Rectal smooth muscle tissue (tissue), 1 donor: Measurements from ENCODE around the gene C14orf132.

Experiments
- H3K27ac ChIP-seq: one replicate; pipeline ENCODE4 v1.7.0; 2013; ENCODE audit warnings: low read depth, low read length, inconsistent platforms
- H3K27me3 ChIP-seq: one replicate; pipeline ENCODE4 v1.7.0; 2013; ENCODE audit warnings: low read length; ENCODE audit not compliant: control insufficient read depth, insufficient read depth
- H3K36me3 ChIP-seq: one replicate; pipeline ENCODE4 v1.7.0; 2013; ENCODE audit warnings: low read length; ENCODE audit not compliant: control insufficient read depth, insufficient read depth
- H3K4me1 ChIP-seq: one replicate; pipeline ENCODE4 v1.7.0; 2013; ENCODE audit warnings: low read length; ENCODE audit not compliant: control insufficient read depth, insufficient read depth
- H3K4me3 ChIP-seq: one replicate; pipeline ENCODE4 v1.7.0; 2013; ENCODE audit warnings: low read length
- H3K9ac ChIP-seq: one replicate; pipeline ENCODE4 v1.7.0; 2013; ENCODE audit warnings: low read length

C14orf132 gene

DNA sequence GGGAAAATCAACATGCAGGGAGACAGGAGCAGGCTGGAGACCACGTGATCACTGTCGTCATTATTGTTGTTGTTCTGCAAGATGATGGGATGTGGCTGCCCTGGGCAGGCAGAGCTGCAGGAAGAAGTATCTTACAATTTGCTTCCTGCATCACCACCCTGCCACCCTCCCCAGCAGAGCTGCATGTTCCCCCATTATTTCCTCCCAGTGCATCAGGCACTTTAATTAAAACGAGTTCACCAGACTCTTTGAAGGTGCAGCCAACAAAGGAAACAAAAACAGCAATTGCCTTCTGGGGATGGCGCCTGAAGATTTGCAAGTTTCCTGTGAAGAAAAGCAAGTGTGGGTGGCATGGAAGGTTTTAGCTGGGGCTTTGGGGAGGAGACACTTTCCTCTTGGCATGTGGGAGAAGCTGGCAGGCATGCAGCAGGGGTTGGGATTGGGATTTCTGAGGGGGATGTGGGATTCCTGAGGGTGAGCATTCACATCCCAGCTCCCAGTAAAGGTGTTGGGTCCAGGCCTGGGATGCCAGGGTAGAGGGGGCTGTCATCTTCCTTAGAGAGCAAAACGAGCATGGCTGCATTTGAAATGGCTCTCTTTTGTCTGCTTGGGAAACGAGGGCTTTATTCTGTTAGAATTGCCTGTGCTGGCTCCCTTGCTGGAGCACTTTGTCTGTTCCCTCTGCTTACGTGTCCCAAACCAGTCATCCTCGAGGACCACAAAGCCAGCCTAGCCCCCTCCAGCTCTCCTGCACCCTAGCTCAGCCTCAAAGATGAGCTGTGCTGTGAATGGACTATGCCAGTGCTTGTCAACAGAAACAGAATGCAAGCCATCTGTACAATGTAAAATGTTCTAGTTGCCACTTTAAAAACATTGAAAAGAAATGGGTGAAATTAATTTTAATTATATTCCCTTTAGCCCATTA, 11.5 kb upstream of the C14orf132 start:
- Histone ChIP-seq H3K4me1 (peaks cover 12% of the 10 kb centered on the region), H3K27me3 (no peaks in the 10 kb centered on the region), H3K27ac (no peak overlapping the region), H3K36me3 (no peaks in the 10 kb centered on the region), H3K4me3 (no peak overlapping the region), H3K9ac (no peak overlapping the region)

DNA sequence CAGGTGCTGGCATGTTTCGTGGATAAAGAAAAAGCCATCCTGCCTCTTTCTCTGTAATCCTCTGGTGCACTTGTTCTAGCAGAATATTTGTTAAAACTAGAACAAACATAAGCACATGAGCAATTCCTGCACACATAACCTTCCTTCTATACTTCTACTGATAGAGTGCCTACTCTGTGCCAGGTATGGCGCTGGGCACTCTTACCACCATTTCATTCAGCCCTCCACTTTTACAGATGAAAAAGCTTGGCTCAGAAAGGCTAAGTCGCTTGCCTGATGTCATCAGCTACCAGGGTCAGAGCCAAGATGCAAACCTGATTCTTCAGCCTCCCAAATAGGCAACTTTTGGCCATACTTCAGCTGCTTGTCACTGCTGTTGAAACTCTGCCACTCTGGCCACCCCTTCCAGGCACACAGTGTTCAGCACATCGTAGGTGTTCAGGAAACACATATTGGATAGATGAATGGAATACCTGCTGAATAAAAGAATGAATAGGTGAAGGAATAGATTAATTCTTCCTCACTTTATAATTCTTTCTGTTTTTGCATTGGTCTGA, 10.0 kb upstream of the C14orf132 start:
- H3K9ac ChIP-seq, result no peak overlapping the region
- H3K4me3 ChIP-seq, result no peak overlapping the region
- H3K4me1 ChIP-seq, result peaks cover 12% of the 10 kb centered on the region
- H3K27me3 ChIP-seq, result no peaks in the 10 kb centered on the region
- no peaks in the 10 kb centered on the region for H3K36me3 ChIP-seq
- no peak overlapping the region for H3K27ac ChIP-seq

DNA sequence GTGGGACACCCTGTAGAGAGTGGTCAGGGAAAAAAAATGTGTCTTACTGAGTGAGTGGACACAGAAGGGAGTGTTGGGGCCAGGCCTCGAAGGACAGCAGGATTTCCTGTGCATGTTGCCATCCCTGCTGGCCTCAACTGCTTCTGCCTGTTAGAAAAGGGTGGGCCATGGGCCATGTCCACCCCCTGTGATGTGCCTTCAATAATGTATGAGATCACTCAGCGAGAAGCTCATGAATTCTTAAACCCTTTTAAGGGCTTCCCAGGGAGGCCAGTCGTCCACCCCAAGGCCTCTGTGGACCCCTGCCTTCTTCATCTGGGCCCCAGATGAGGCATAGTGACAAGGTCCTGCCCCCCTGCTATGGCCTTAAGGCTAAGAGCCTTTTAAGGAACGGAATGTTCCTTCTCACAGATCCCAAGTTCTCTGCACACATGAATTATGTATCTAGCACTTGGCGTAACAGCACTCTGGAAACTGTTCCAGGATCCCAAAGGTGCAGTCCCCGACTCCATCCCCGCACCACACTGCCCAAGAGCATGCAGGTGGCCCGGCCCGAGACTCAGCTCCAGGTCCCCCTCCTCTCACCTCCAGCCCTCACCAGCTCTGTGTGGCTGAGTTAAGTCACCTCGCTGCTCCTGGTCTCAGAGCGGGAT, 8.9 kb upstream of the C14orf132 start:
- Histone ChIP-seq H3K4me3 (no peak overlapping the region), H3K4me1 (peaks cover 12% of the 10 kb centered on the region), H3K27me3 (no peaks in the 10 kb centered on the region), H3K27ac (peak overlapping the region; percentile 7), H3K36me3 (no peaks in the 10 kb centered on the region), H3K9ac (no peak overlapping the region)

DNA sequence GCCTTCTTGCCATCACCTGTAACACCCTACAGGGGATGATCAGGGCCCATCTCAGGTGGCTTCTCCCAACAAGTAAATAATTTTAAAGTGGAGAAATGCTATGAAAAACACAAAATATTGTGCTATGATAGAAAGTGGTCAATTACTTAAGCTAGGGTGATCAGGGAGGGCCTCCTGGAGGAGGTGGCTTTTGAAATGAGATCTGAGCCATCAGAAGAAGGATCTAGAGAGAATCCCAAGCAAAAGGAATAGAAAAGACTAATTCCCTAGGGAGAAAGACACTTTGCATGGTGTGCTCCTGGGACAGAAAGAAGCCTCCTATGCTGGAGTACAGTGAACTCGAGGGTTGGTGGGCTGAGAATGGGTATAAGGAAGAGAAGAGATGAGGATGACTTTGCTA, 7.5 kb upstream of the C14orf132 start:
- Histone ChIP-seq H3K4me1 (peaks cover 12% of the 10 kb centered on the region), H3K9ac (no peak overlapping the region), H3K27me3 (no peaks in the 10 kb centered on the region), H3K27ac (no peak overlapping the region), H3K36me3 (no peaks in the 10 kb centered on the region), H3K4me3 (no peak overlapping the region)

DNA sequence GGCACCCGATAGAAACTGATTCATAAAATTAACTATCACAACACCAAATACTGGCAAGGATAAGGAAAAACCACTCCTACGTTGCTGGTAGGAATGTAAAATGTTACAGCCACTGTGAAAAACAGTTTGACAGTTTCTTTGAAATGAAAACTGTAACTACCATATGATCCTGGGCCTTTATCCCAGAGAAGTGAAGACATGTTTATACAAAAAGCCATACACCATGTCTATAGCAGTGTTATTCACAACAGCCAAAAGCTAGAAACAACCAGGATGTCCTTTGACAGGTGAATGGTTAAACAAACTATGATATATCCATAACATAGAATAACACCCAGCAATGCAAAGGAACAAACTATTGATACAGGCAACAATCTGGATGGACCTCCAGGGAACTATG, 3.7 kb upstream of the C14orf132 start:
- H3K4me3 ChIP-seq, result no peak overlapping the region
- no peaks in the 10 kb centered on the region for H3K27me3 ChIP-seq
- no peak overlapping the region for H3K9ac ChIP-seq
- no peak overlapping the region for H3K27ac ChIP-seq
- peaks cover 7% of the 10 kb centered on the region for H3K4me1 ChIP-seq
- no peaks in the 10 kb centered on the region for H3K36me3 ChIP-seq

DNA sequence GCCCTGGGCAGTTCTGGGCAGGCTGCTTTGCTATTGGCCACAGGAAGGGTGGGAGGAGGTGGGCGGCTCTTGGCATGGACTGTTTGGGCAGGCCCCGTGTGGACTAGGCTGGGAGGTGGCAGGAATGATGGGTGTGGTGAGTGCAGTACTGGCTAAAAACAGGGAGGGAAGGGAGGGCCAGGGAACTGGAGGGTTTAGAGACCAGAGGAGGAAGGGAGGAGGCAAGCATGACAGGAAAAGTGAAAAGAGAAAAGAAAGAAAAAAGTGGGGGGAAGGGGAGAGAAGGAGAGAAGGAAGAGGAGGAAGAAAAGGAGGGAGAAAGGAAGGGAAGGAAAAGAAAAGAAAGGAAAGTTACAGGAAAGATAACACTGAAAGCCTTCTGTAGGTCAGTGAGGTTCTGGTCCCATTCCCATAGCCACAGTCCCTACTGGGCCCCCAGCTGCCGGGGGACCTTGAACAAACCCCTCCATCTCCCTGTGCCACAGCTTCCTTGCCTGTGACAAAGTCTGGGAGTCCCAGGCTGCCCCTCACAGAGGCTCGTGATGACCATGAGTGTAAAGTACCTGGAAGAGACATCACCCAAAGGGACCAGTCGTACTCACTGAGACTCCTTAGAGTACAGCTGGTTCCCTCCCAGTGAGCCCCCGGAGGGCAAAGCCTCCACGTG, 1.1 kb upstream of the C14orf132 start:
- Histone ChIP-seq H3K4me1 (peaks cover 12% of the 10 kb centered on the region), H3K27me3 (no peaks in the 10 kb centered on the region), H3K27ac (no peak overlapping the region), H3K9ac (no peak overlapping the region), H3K36me3 (no peaks in the 10 kb centered on the region), H3K4me3 (no peak overlapping the region)

DNA sequence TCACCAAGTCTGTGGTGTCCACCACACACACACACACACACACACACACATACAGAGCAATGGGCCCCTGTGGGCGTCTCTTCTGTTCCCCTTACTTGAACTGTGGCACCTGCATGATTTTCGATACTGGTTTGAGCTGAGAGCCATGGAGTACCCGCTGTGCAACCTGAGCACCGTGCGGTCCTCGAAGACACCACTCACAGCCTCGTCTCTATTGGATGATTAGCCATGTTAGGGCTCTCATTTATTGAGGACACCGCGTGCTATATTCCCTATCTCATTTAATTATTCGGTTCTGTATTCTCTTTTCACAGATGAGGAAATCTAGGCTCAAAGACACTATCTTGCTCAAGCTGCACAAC, 623 bp upstream of the C14orf132 start:
- H3K9ac ChIP-seq, result no peak overlapping the region
- peak overlapping the region; percentile 11 for H3K27ac ChIP-seq
- H3K4me3 ChIP-seq, result peak overlapping the region; percentile 49
- H3K36me3 ChIP-seq, result no peaks in the 10 kb centered on the region
- no peaks in the 10 kb centered on the region for H3K27me3 ChIP-seq
- peaks cover 12% of the 10 kb centered on the region for H3K4me1 ChIP-seq

DNA sequence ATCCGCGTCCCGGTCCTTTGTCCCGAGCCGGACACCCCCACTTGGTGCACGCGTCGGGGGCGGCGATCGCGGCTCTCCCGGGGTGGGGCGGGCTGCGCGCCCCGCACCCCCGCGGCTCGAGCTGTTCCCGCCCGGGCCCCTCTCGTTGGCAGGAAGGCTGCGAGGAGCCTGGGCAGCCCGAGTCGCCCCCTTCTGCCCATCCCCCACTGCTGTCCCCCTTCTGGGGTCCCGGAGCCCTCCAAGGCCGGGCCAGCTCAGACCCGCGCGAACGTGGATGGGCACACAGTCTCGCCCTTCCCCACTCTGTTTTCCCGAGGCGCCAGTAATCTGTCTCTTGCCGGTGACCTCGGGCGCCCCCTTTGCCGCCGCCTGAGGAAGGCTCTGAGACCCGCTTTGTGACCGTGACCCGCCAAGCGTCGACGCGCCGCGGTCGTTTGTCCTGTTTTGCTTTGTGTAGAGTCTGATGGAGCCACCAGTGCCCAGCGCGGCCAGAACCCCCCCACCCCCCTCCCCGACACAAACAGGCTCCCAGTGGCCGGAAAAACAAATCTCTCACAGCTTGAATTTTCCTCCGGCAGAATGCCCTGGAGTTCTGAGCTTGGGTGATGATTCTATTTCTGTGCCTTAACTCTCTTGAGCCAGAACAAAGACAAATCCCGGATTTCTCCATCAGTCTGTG, 610 bp downstream of the C14orf132 start:
- Histone ChIP-seq H3K4me1 (peaks cover 12% of the 10 kb centered on the region), H3K4me3 (peak overlapping the region; percentile 81), H3K27ac (peak overlapping the region; percentile 84), H3K27me3 (no peaks in the 10 kb centered on the region), H3K36me3 (no peaks in the 10 kb centered on the region), H3K9ac (peak overlapping the region; percentile 21)

DNA sequence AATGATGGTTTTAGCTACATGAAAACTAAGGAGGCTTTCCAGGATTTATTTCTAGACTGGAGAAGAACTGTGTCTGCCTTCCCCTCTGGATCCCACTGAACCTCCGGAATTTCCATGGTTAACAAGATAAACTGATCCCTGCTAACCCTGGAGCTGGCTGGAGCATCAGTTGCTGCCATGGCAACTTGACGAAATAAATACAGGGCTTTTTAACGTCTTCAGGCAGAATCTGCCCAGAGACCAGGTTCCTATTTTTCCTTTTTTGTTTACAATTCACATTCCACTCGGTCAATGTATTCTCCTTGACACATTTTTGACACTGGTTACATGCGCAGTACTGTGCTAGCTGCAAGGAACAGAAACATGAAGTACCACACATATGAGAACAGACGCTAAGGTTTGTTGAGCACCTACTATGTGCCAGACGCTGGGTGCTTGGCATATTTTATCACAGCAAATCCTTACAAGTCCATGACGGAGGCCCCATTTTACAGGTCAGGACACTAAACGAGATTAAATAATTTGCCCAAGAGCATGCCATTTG, 1.7 kb downstream of the C14orf132 start:
- peaks cover 12% of the 10 kb centered on the region for H3K4me1 ChIP-seq
- peak overlapping the region; percentile 84 for H3K27ac ChIP-seq
- H3K36me3 ChIP-seq, result no peaks in the 10 kb centered on the region
- H3K9ac ChIP-seq, result no peak overlapping the region
- peak overlapping the region; percentile 81 for H3K4me3 ChIP-seq
- no peaks in the 10 kb centered on the region for H3K27me3 ChIP-seq

DNA sequence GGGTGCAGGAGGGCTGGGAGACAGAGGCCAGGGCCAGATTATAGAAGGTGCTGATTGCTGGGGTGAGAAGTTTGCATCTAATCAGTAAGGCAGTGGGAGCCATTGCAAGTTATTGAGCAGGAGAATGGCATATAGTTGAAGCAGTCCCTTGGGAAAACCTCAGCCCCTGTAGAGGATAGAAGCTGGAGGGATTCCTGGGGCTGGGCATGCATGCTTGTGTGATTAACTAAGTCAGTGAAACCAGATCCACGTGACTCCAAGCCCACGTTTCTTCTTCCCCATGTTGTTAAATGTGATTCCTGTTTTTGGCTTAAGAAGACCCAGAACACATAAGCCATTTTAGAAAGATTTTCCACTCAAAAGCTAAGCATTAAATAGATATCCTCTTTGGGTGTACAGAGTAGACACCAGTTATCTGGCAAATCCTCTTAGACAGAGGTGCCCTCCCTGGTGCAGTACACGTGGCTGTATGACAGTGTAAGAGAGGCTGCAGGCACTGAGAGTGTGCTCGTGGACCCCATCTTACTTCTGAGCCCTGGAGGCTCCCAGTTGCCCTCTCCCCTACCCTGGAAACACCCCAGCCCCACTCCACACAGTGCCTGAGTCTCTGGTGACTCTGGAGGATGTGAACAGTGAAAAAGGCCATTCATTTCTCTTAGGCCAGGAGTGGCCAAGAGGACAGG, 3.2 kb downstream of the C14orf132 start:
- peaks cover 12% of the 10 kb centered on the region for H3K4me1 ChIP-seq
- H3K27me3 ChIP-seq, result no peaks in the 10 kb centered on the region
- H3K9ac ChIP-seq, result no peak overlapping the region
- H3K36me3 ChIP-seq, result no peaks in the 10 kb centered on the region
- H3K27ac ChIP-seq, result no peak overlapping the region
- no peak overlapping the region for H3K4me3 ChIP-seq

DNA sequence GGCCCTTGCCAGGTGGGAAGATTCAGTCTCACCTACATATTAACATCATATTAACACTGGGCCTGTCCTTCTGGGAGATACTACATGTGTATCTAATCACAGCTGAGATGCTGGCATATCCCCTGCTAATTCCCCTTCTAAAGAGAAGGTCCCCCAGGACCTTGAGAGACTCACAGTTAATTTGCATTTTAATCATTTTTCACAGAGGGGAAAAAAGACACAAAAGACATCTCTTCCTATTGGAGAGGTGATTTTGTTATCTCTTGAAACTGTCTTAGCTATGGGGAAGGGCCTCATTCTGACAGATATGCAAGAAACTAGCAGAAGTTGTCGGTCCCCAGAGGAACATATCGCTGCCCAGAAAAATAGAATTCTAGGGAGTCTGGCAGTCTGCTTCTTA, 7.5 kb downstream of the C14orf132 start:
- H3K9ac ChIP-seq, result no peak overlapping the region
- H3K36me3 ChIP-seq, result no peaks in the 10 kb centered on the region
- no peak overlapping the region for H3K4me3 ChIP-seq
- no peak overlapping the region for H3K27ac ChIP-seq
- no peaks in the 10 kb centered on the region for H3K27me3 ChIP-seq
- peaks cover 15% of the 10 kb centered on the region for H3K4me1 ChIP-seq
